H9 (cell line): ENCODE results near the gene LCN2. TPM values are rescaled to one million over a fixed set of nuclear protein-coding genes. Genes with fewer than 3 reads are reported as not detected.

Source experiments
- DNase-seq: peaks from one replicate; pipeline ENCODE4 v3.0.0-alpha.2; 2017
- H2AFZ ChIP-seq: one replicate; pipeline ENCODE4 v1.6.1; 2013; ENCODE audit warnings: mild to moderate bottlenecking, low read length, control low read depth, moderate library complexity
- H2AK5ac ChIP-seq: 2 replicates; pipeline ENCODE4 v1.6.1; 2013; ENCODE audit warnings: low read length, control low read depth, mixed read lengths; ENCODE audit not compliant: insufficient read length
- H2BK120ac ChIP-seq: one replicate; pipeline ENCODE4 v1.6.1; 2013; ENCODE audit warnings: low read depth, mild to moderate bottlenecking, low read length, control low read depth, inconsistent platforms; ENCODE audit not compliant: poor library complexity, severe bottlenecking
- H2BK12ac ChIP-seq: 2 replicates; pipeline ENCODE4 v1.6.1; 2013; ENCODE audit warnings: low read length, control low read depth, mixed read lengths, low read depth; ENCODE audit not compliant: insufficient read length
- H2BK15ac ChIP-seq: 2 replicates; pipeline ENCODE4 v1.6.1; 2013; ENCODE audit warnings: low read depth, low read length, control low read depth
- H2BK20ac ChIP-seq: one replicate; pipeline ENCODE4 v1.6.1; 2013; ENCODE audit warnings: low read depth, mild to moderate bottlenecking, low read length, control low read depth, inconsistent platforms; ENCODE audit not compliant: poor library complexity, severe bottlenecking
- H2BK5ac ChIP-seq: 2 replicates; pipeline ENCODE4 v1.6.1; 2013; ENCODE audit warnings: low read length, control low read depth, mixed read lengths; ENCODE audit not compliant: insufficient read length
- H3K14ac ChIP-seq: 2 replicates; pipeline ENCODE4 v1.6.1; 2013; ENCODE audit warnings: low read length, control low read depth; ENCODE audit not compliant: insufficient read depth
- H3K18ac ChIP-seq: 2 replicates; pipeline ENCODE4 v1.6.1; 2013; ENCODE audit warnings: low read depth, mild to moderate bottlenecking, mixed read lengths, low read length, control low read depth; ENCODE audit not compliant: insufficient read length
- H3K23ac ChIP-seq: 2 replicates; pipeline ENCODE4 v1.6.1; 2013; ENCODE audit warnings: low read length, control low read depth, mixed read lengths, low read depth; ENCODE audit not compliant: insufficient read length
- H3K23me2 ChIP-seq: 2 replicates; pipeline ENCODE4 v1.6.1; 2013; ENCODE audit warnings: low read depth, mild to moderate bottlenecking, mixed read lengths, low read length, control low read depth; ENCODE audit not compliant: insufficient read length, poor library complexity, severe bottlenecking
- H3K27ac ChIP-seq: 2 replicates; pipeline ENCODE4 v1.5.1; 2013; ENCODE audit warnings: low read length, control low read depth, mixed read lengths, low read depth; ENCODE audit not compliant: insufficient read length
- H3K27me3 ChIP-seq: 2 replicates; pipeline ENCODE4 v1.6.1; 2013; ENCODE audit warnings: low read length, control low read depth, inconsistent platforms; ENCODE audit not compliant: insufficient read depth
- H3K4ac ChIP-seq: 2 replicates; pipeline ENCODE4 v1.6.1; 2013; ENCODE audit warnings: low read depth, mild to moderate bottlenecking, control low read depth, inconsistent platforms, low read length, moderate library complexity
- H3K4me1 ChIP-seq: 2 replicates; pipeline ENCODE4 v1.6.1; 2013; ENCODE audit warnings: low read length, control low read depth, inconsistent platforms; ENCODE audit not compliant: insufficient read depth
- H3K4me2 ChIP-seq: 2 replicates; pipeline ENCODE4 v1.6.1; 2013; ENCODE audit warnings: low read length, control low read depth, mixed read lengths; ENCODE audit not compliant: insufficient read length, insufficient read depth
- H3K56ac ChIP-seq: 2 replicates; pipeline ENCODE4 v1.6.1; 2013; ENCODE audit warnings: low read depth, mild to moderate bottlenecking, mixed read lengths, low read length, control low read depth; ENCODE audit not compliant: insufficient read length
- H3K79me1 ChIP-seq: 2 replicates; pipeline ENCODE4 v1.6.1; 2013; ENCODE audit warnings: low read depth, mild to moderate bottlenecking, moderate library complexity, low read length, control low read depth, inconsistent platforms; ENCODE audit not compliant: insufficient read depth, poor library complexity, severe bottlenecking
- H3K79me2 ChIP-seq: 2 replicates; pipeline ENCODE4 v1.6.1; 2013; ENCODE audit warnings: low read length, control low read depth, inconsistent platforms; ENCODE audit not compliant: insufficient read depth
- H3K9ac ChIP-seq: 2 replicates; pipeline ENCODE4 v1.6.1; 2013; ENCODE audit warnings: low read length, control low read depth, mixed read lengths; ENCODE audit not compliant: insufficient read length; ENCODE audit errors: extremely low read depth
- H3K9me3 ChIP-seq: one replicate; pipeline ENCODE4 v1.6.1; 2013; ENCODE audit warnings: low read depth, low read length, inconsistent platforms; ENCODE audit not compliant: control insufficient read depth
- H3T11ph ChIP-seq: one replicate; pipeline ENCODE4 v1.6.1; 2013; ENCODE audit warnings: mild to moderate bottlenecking, low read length, control low read depth, inconsistent platforms
- H4K20me1 ChIP-seq: one replicate; pipeline ENCODE4 v1.6.1; 2013; ENCODE audit not compliant: control insufficient read depth, insufficient read length, insufficient read depth
- H4K5ac ChIP-seq: 2 replicates; pipeline ENCODE4 v1.6.1; 2013; ENCODE audit warnings: low read depth, mild to moderate bottlenecking, mixed read lengths, low read length, control low read depth; ENCODE audit not compliant: insufficient read length
- H4K8ac ChIP-seq: replicated peaks from 2 replicates; pipeline ENCODE4 v1.6.1; 2013; ENCODE audit warnings: low read length, control low read depth, mixed read lengths, low read depth; ENCODE audit not compliant: insufficient read length
- H4K91ac ChIP-seq: 2 replicates; pipeline ENCODE4 v1.6.1; 2013; ENCODE audit warnings: low read depth, mild to moderate bottlenecking, moderate library complexity, mixed read lengths, low read length, control low read depth; ENCODE audit not compliant: insufficient read length
- H3K27ac Mint-ChIP-seq, 3 experiments: 2 replicates in 2 of 3; 3 replicates in 1 of 3; pipeline ENCODE4 v1.8.0; 2020 to 2021; ENCODE audit warnings: mixed read lengths in 3 of 3, mild to moderate bottlenecking in 1 of 3, moderate library complexity in 1 of 3
- H3K27me3 Mint-ChIP-seq: 2 replicates; pipeline ENCODE4 v1.8.0; 2021; ENCODE audit warnings: low read depth, mild to moderate bottlenecking, moderate library complexity, mixed read lengths
- H3K36me3 Mint-ChIP-seq, 3 experiments: 2 replicates in 2 of 3; 3 replicates in 1 of 3; pipeline ENCODE4 v1.8.0; 2020 to 2021; ENCODE audit warnings: low read depth in 3 of 3, mixed read lengths in 3 of 3; ENCODE audit not compliant: insufficient read depth in 1 of 3
- H3K4me1 Mint-ChIP-seq, 2 experiments: 2 replicates each; pipeline ENCODE4 v1.8.0; 2020; ENCODE audit warnings: mixed read lengths in 2 of 2
- H3K4me3 Mint-ChIP-seq, 2 experiments: 2 replicates in 1 of 2; 3 replicates in 1 of 2; pipeline ENCODE4 v1.8.0; 2020 to 2021; ENCODE audit warnings: mild to moderate bottlenecking in 2 of 2, mixed read lengths in 2 of 2, moderate library complexity in 1 of 2
- H3K9me3 Mint-ChIP-seq, 2 experiments: 2 replicates in 1 of 2; 3 replicates in 1 of 2; pipeline ENCODE4 v1.8.0; 2020; ENCODE audit warnings: mild to moderate bottlenecking in 2 of 2, mixed read lengths in 2 of 2, moderate library complexity in 1 of 2
- CTCF ChIP-seq: fragments of 200-600 bp; sonication (generic); conservative IDR thresholded peaks from 3 replicates; pipeline ENCODE4 v1.8.0; 2021; ENCODE audit warnings: antibody characterized with exemption, mild to moderate bottlenecking
- WGBS: extraction: QIAGEN DNeasy Blood & Tissue Kit; methylation state at CpG from one replicate; pipeline ENCODE4 v1.1.7; 2013; ENCODE audit warnings: missing lambda C conversion rate, low lambda C conversion rate, mixed read lengths; ENCODE audit not compliant: insufficient read length; ENCODE audit errors: extremely low coverage; 5-methylcytosine and 5-hydroxymethylcytosine counted together
- total RNA-seq: library from RNA; stranded (reverse); gene quantifications from 2 replicates; pipeline ENCODE4 v1.2.1, GENCODE V29; 2021

Gene LCN2
- total RNA-seq, 1 experiment from 2014 or later: not detected

DNA sequence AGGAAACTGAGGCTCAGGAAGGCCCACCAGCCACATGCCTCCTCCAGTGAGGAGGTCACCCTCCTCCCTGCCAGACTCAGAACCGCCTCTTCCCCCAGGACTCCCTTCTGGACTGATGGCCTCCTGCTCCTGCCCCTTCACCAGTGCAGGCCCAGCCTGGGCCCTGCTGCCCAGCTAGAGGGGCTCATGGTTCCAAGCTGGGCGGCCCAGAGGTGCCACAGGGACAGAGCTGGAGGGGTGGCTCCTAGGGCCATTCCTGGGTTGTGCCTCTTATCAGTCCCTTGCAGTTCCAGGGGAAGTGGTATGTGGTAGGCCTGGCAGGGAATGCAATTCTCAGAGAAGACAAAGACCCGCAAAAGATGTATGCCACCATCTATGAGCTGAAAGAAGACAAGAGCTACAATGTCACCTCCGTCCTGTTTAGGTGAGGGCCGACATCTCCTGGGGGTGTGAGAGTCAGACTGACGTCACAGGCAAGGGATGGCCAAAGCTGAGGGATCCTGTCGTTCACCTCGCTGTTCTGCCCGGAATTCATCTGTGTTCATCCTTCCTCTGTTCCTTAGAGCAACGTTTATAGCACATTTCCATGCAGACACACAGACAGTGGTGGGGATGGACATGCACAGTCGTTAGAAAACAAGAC, 819 bp downstream of the LCN2 start:
- Histone ChIP-seq H2BK12ac (no peak overlapping the region), H4K5ac (no peak overlapping the region), H4K20me1 (no peaks in the 10 kb centered on the region), H3K79me2 (no peaks in the 10 kb centered on the region), H2BK15ac (no peak overlapping the region), H3K14ac (no peak overlapping the region), H3K4me2 (no peak overlapping the region), H3K4me1 (no peaks in the 10 kb centered on the region), H3K9ac (no peak overlapping the region), H3K18ac (no peak overlapping the region), H3K23ac (no peak overlapping the region), H2BK20ac (no peak overlapping the region), H2BK5ac (no peak overlapping the region), H3K27ac (no peak overlapping the region), H4K91ac (no peak overlapping the region), H3K56ac (no peak overlapping the region), H2BK120ac (no peak overlapping the region), H3K27me3 (no peaks in the 10 kb centered on the region), H3K23me2 (no peaks in the 10 kb centered on the region), H3K79me1 (no peaks in the 10 kb centered on the region), H4K8ac (no peak overlapping the region), H2AFZ (no peak overlapping the region), H3T11ph (no peak overlapping the region), H2AK5ac (no peak overlapping the region), H3K9me3 (no peaks in the 10 kb centered on the region), H3K4ac (no peak overlapping the region)
- Mint-ChIP-seq H3K4me1 (peaks cover 11 to 18% of the 10 kb centered on the region in 2 experiments), H3K4me3 (no peak overlapping the region; a peak in 2 of 5 replicates), H3K27ac (no peak overlapping the region), H3K9me3 (no peaks in the 10 kb centered on the region), H3K36me3 (no peaks in the 10 kb centered on the region), H3K27me3 (peaks cover 10% of the 10 kb centered on the region)
- TF ChIP-seq CTCF: no peak
- WGBS: no CpG with 5 or more reads among the region's 11 CpGs
- DNase-seq: peak; percentile 20
